Dedifferentiated amniotic fluid mesenchymal stem cell (primary cell): ENCODE measurements around the gene PSD.
"Not testable (repeated sequence)": the region's sequence is repeated elsewhere in the genome, so short reads cannot be mapped to it uniquely, and the experiment has no call there.

Experiments
- DNase-seq: peaks from one replicate; pipeline ENCODE4 v3.0.0-alpha.2; 2016; ENCODE audit errors: extremely low spot score

The PSD gene

DNA sequence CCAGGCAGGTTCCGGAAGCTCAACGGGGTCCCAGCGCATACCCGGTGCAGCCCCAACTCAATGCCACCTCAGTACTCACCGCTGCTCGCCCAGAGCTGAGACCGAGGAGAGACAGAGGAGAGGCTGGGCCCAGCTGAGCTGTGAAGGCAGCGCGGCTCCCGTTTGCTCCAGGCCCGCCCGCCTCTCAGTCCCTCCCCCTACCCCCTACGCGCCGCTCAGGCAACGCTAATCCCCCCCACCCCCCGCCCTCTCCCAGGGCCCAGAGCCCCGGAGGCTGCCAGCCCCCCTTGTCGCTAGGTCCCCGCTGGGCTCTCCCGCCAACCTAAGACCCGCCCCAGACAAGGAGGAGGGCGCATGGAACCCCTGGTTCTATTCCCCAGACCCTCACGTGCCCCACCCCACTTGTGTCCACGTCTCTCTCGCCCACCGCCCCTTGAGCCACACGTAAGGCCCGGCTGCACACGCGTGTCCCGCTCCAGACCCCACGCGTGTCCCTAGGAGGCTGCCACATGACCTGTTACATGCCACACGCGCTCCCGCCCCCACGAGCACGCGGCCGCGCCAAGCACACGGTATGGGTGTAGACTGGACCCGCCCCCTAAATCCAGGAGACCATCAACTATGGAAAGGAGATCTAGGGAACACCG lies at the start of gene PSD:
TSS of gene PSD (minus strand) at position 164 of the 647 bp plus-strand sequence. CDS start 1,747 bp downstream, outside the sequence.
- DNase-seq, result no peak

DNA sequence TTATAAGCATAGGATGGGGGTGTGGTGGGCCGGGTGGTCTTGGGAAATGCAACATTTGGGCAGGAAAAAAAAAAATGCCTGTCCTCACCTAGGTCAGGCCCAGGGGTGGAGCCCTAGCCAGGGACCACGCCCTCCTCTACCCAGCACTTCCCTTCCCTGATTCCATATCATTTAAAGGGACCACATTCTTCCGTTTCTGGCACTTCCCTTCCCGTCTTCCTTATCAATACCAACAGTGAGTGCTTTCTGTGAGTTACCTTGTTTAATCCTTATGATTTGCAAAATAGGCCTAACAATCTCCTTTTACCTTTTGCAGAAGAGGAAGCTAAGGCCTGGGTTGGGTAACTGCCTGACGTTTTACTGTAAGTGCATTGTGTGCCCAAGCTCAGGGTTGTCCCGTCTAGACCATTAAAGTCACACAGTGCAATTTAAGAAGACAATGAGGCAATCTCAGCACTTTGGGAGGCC lies 49.4 kb upstream of the PSD start:
- no peak for DNase-seq

DNA sequence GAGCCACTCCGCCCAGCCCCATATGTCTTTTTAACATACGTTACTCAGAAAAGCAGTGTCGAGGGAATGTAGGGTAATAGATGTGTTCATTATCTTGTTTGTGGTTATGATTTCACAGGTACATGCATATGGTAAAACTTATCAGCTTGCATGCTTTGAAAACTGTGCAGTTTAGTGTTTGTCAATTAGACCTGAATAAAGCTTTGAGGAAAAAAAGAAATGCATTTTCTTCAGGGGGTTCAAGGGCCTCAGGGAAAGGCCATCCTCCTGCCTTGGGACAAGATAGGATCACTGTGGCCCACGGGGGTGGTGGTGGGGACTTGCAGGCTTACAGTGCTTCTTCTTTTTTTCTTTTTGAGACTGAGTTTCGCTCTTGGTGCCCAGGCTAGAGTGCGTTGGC lies 48.7 kb upstream of the PSD start:
- DNase-seq, result no peak

DNA sequence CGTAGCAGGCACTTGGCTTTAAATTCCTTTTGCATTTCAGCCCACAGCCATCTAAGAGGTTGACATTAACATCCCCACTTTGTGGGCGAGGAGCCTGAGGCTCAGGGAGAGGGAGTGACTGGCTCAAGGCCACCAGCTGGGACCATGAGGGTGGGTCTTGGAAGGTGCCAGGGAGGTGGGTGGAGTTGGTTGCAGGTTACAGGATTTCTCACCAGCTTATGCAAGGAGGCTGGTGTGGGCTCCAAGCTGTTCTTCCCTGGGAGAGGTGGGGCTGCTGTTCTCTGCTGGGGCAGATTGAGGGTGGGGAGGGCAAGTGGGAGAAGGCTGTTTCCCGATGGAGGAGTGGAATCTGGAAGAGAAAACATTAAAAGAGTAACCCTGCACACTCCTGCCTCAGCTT lies 46.9 kb upstream of the PSD start:
- DNase-seq, result no peak

DNA sequence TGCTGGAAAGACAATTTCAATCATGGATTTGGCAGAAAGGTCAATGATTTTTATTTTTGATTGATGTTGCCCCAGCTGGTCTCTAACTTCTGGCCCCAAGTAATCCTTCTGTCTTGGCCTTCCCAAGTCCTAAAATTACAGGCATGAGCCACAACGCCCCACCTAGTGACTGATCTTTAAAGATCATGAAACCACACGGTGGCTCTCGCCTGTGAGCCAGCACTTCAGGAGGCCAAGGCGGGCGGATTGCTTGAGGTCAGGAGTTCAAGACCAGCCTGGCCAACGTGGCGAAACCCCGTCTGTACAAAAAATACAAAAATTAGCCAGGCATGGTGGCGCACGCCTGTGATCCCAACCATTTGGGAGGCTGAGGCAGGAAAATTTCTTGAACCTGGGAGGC lies 45.4 kb upstream of the PSD start:
- DNase-seq, result no peak

GRCh38 chr10:102462512-102463054 lies 44.0 kb upstream of the PSD start:
- no peak for DNase-seq

DNA sequence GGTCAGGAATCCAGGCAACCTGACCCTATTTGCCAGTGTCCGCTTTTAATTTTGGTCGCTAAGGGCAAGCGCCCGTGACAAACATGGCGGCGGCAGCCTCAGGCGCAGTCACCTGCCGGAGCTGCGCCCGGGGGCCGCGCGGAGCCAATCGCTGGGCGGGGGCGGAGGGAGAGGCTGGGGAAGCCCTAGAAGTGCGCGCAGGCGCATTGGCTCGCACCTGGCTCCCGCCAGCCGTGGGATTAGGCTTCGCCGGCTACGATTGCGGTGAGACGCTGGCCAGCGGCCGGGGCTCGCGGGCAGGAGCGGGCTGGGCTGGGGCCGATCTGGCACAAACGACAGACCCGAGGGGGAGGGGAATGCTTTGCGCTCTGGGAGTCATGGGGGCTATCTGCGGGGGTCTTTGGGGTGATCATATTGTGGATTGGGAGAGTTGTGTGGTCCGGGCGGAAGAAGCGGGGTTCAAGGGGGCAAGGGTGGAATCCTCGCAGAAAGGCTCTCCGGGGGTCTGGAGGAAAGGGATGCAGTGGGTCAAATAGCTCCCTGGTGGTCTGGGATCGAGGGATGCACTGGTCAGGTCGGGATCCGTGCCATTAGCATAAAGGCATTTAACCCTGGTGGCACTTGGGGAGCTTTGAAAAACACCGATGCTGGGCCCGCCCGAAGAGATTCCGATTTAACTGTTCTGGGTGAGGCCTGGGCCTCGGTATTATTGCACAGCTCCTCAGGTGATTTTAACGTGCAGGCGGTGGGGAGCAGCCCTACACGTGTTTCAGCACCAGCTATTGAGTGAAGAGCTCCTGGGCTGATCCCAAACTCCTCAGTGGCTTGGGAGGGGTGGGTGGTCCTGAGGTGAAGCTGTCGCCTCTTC lies 42.8 kb upstream of the PSD start:
- DNase-seq, result peak; percentile 41

DNA sequence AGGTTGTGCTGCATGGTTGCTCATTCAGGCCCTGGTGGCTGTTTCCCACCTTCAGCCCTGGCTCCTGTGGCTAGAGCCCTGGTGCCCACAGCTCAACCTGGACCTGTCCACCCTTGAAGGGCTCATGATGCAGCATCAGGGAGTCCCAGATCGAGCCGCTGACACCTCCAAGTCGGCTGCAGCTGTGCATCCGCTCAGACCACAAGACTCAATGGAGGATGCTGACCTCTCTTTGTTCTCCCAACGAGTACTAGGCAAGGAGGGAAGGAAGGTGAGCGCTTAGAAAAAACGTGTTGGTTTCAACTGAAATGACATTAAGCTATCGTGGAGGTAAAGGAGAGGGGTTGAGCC lies 42.2 kb upstream of the PSD start:
- no peak for DNase-seq

- DNase-seq, result no peak
These were observed 40.1 kb upstream of the PSD start for GRCh38 chr10:102458656-102459055.

GRCh38 chr10:102457591-102458150 lies 39.1 kb upstream of the PSD start:
- DNase-seq, result no peak

DNA sequence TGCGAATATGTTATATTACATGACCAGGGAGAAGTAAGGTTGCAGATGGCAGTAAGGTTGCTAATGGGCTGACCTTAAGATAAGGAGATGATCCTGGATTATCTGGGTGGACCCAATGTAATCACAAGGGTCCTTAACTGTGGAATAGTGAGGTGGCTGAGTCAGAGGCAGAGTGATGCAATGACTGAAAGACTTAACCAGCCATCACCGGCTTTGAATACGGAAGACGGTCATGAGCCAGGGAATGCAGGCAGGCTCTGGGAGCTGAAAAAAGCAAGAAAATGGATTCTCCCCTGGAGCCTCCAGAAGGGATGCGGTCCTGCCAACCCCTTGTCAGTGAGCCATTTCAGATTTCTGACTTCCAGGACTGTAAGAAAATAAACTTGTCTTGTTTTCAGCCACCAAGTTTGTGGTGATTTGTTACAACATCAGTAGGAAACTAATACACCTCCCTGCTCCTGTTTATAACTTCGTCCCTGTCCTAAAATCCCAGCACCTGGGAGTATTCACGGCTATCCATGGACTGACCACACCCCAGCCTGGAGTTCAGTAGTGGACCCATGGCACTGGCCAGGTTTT lies 37.4 kb upstream of the PSD start:
- peak; percentile 64 for DNase-seq

DNA sequence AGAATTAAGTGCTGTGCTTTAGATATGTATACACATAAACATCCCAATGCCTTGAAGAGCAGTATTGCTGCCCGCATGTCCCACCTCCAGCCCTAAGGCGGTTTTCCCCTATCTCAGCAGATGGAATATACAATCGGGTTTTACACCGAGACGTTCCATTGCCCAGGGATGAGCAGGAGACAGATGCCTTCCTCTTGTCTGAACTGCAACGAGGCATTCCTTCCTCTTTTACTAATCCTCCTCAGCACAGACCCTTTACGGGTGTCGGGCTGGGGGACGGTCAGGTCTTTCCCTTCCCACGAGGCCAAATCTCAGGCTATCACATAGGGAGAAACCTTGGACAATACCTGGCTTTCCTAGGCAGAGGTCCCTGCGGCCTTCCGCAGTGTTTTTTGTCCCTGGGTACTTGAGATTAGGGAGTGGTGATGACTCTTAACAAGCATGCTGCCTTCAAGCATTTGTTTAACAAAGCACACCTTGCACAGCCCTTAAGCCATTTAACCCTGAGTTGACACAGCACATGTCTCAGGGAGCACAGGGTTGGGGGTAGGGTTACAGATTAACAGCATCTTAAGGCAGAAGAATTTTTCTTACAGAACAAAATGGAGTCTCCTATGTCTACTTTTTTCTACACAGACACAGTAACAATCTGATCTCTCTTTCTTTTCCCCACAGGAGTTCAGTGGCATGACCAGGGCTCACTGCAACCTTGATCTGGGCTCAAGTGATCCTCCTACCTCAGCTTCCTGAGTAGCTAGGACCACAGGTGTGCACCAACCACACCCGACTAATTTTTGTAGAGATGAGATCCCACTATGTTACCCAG lies 36.3 kb upstream of the PSD start:
- not testable (repeated sequence) for DNase-seq

- no peak for DNase-seq
These were observed 34.9 kb upstream of the PSD start for GRCh38 chr10:102453502-102453901.

DNA sequence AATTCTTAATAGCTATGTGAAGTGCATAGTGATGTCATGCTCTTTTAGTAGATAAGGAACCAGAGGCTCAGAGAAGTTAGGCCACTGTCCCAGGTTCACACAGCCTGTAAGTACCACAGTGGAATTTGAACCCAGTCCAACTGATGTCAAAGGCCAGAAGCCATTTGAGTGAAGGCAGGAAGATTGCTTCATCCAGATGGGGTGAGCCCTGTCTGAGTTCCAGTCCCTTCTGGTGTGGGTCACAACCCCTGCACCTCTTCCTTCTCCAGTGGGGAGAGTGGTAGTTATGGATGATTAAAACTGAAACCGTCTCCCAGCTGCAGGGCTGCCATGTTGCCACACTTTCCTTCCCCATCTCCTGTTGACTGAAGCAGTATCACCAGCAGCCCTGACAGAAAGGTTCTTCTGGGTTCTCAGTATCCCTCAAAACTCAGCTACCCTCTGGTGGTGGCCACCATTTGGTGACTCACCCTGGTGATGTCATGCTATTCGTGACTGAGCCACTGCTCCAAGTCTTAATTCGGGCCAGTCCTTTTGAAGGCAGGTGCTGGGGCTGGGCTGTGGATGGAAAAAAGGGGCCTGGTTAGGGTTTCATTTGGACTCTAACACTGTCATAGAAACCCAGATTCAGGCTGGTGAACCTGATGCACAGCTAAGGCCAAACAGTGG lies 34.2 kb upstream of the PSD start:
- DNase-seq, result peak; percentile 52

- no peak for DNase-seq
These were observed 32.8 kb upstream of the PSD start, which contains the start of gene C10orf95 for GRCh38 chr10:102451105-102451969. C10orf95 (minus strand) TSS chr10:102451543; CDS start chr10:102451093, 450 bp downstream.

DNA sequence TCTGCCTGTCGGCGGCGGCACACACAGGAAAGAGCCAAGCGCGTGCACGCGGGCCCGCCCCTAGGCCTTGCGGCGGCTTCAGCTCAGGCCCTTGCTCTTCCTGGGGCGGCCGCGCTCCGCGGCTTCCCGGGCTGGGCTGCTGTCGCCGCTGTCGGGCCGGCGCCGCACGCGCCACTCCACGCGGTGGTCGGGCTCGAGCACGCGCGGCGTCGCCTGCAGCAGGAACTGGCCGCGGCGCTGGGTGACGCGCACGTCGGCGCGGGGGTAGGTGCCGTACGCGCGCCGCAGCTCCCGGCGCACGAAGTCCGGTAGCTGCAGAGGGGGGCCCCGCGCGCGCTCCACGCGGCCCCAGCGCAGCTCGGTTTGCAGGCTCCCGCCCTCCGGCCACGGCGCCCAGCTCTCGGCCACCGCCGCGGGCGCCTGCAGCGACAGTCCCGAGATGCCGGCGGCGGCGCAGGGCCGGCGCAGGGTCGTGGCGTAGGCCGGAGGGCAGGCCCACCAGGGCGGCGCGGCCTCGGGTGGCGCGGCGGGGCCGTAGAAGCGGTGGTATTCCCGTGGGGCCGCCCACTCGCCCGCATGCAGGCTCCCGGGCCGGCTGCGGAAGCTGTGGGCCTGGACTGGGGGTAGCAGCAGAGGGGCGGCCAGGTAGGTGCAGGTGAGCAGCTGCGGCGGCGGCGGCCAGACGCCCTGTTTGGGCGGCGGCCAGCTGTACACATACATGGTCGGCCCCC lies 32.0 kb upstream of the PSD start:
- peak; percentile 32 for DNase-seq

DNA sequence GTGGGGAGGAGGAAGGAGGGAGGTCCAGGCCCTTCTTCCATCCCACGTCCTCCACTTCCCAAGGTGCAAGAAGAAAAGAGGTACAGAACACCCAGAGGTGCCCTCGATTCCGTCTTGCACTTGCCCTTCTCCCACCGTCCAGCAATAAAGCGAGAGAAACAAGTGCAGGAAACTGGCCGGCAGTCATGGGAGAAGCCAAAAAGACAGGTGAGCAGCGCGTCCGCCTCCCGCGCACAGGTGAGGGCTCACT lies 31.5 kb upstream of the PSD start:
- no peak for DNase-seq

DNA sequence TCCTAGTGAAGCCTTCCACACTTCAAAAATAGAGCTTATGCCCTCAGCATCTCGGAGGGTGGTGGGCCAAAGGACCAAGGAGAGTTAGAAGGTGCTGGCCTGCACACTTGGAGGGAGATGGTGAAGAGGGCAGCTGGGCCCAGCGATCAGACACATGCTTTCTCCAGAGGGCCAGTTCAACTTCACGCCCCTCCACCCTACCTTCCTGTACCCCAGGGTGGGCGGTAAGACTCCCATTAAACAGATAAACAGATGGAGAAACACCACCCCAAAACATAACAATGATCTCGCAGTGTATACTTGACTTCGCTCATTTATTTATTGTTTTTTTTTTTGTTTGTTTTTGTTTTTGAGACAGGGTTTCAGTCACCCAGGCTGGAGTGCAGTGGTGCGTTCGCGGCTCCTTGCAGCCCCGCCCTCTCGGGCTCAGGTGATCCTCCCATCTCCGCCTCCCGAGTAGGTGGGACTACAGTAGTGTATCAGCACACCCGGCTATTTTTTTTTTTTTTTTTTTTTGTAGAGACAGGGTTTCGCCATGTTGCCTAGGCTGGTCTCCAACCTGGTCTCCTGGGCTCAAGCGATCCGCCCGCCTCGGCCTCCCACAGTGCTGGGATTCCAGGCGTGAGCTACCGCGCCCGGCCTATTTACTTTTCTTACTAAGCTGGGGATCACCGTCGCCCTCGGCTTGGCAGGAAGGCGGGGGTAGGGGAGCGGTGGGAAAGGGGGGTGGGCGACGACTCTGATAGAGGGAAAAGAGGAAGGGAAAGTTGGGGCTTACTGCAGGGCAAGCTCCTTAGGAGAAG lies 30.9 kb upstream of the PSD start:
- no peak for DNase-seq
